Activated CD4-positive, alpha-beta T cell treated with anti-CD3 and anti-CD28 coated beads, Interleukin-2, amount 10 ng/mL, durations not matched to agents 24 days and 14 days (primary cell): ENCODE data around the gene FBXW12. TPM values are rescaled to one million over a fixed set of nuclear protein-coding genes. Genes with fewer than 3 reads are reported as not detected.

Experiments
- DNase-seq: peaks from one replicate; pipeline ENCODE4 v3.0.0; 2022
- H3K27ac Mint-ChIP-seq: one replicate; pipeline ENCODE4 v1.8.0; 2022; ENCODE audit warnings: mild to moderate bottlenecking, mixed read lengths
- H3K27me3 Mint-ChIP-seq: one replicate; pipeline ENCODE4 v1.8.0; 2022; ENCODE audit warnings: mixed read lengths
- H3K36me3 Mint-ChIP-seq: one replicate; pipeline ENCODE4 v1.8.0; 2022; ENCODE audit warnings: low read depth, mild to moderate bottlenecking, mixed read lengths
- H3K4me1 Mint-ChIP-seq: one replicate; pipeline ENCODE4 v1.8.0; 2021; ENCODE audit warnings: mixed read lengths
- H3K4me3 Mint-ChIP-seq: one replicate; pipeline ENCODE4 v1.8.0; 2022; ENCODE audit warnings: mild to moderate bottlenecking, moderate library complexity, mixed read lengths
- H3K9me3 Mint-ChIP-seq: one replicate; pipeline ENCODE4 v1.8.0; 2021; ENCODE audit warnings: mixed read lengths
- intact Hi-C: fragments of 100-400 bp; cut with micrococcal nuclease; formaldehyde crosslinking; loops from one replicate; pipeline ENCODE4 v1.15.1; 2023
- total RNA-seq: library from RNA; stranded (reverse); gene quantifications from 2 replicates; pipeline ENCODE4 v1.2.3, GENCODE V29; 2022

The FBXW12 gene
- total RNA-seq, 1 donor from 2014 or later: 0.14 TPM

- no peak overlapping the region for H3K4me3 Mint-ChIP-seq
- intact Hi-C loops: no loop called here
- no peaks in the 10 kb centered on the region for H3K36me3 Mint-ChIP-seq
- DNase-seq: no peak
- no peaks in the 10 kb centered on the region for H3K4me1 Mint-ChIP-seq
- H3K27ac Mint-ChIP-seq: no peak overlapping the region
- H3K27me3 Mint-ChIP-seq: no peaks in the 10 kb centered on the region
- no peaks in the 10 kb centered on the region for H3K9me3 Mint-ChIP-seq
Measured at GRCh38 chr3:48416546-48416945, 44.5 kb downstream of the FBXW12 start.

GRCh38 chr3:48417529-48418108, 45.6 kb downstream of the FBXW12 start:
- intact Hi-C loops: no loop called here
- H3K36me3 Mint-ChIP-seq: no peaks in the 10 kb centered on the region
- no peaks in the 10 kb centered on the region for H3K4me1 Mint-ChIP-seq
- no peak overlapping the region for H3K27ac Mint-ChIP-seq
- H3K4me3 Mint-ChIP-seq: no peak overlapping the region
- H3K9me3 Mint-ChIP-seq: no peaks in the 10 kb centered on the region
- no peaks in the 10 kb centered on the region for H3K27me3 Mint-ChIP-seq
- no peak for DNase-seq

GRCh38 chr3:48418140-48418539, 46.1 kb downstream of the FBXW12 start:
- no peak overlapping the region for H3K4me3 Mint-ChIP-seq

DNA sequence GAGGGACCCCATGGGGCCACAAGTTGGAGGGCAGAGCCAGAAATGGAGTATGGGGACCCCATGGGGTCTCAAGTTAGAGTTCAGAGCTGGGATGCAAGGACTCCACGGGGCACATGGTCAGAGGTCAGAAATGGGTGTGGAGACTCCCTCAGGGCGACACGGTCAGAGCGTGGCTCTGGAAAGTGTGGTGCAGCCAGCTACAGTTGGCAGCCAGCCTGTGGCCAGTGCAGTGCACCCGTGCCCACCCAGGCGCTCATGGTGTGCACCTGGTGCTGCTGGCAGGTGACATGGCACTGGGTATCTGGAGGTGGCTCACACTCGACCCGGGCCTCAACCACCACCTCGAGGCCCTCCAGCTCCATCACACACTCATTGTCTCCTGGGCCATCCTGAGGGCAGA, 46.6 kb downstream of the FBXW12 start:
- intact Hi-C loops: no loop called here
- Mint-ChIP-seq H3K4me1 (no peaks in the 10 kb centered on the region), H3K9me3 (no peaks in the 10 kb centered on the region), H3K27me3 (no peaks in the 10 kb centered on the region), H3K27ac (no peak overlapping the region), H3K36me3 (no peaks in the 10 kb centered on the region), H3K4me3 (no peak overlapping the region)
- no peak for DNase-seq

More at GRCh38 chr3:48418140-48418539, 46.1 kb downstream of the FBXW12 start:
- intact Hi-C loops: no loop called here
- Mint-ChIP-seq H3K36me3 (no peaks in the 10 kb centered on the region), H3K27me3 (no peaks in the 10 kb centered on the region), H3K9me3 (no peaks in the 10 kb centered on the region), H3K4me1 (no peaks in the 10 kb centered on the region), H3K27ac (no peak overlapping the region)
- DNase-seq: no peak

DNA sequence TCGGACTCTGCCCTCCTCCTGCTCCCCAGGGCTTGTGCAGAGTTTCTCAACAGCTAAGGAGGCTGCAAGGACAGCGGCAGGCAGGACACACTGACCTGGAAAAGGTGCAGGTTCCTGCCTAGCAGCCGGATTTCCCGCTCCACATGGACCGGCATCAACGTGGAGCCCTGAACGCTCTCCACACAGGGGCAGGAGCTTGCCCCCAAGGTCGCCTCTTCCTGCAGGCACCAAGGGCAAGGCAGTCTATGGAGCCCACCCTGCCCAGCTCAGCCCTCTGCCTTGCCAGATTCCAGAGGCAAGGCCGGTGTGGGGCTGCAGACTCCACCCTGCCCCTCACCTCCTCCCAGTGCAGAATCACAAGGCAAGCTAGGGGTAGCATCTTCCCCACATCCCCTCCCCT, 47.1 kb downstream of the FBXW12 start:
- no peak for DNase-seq
- H3K4me1 Mint-ChIP-seq: no peaks in the 10 kb centered on the region
- no peak overlapping the region for H3K27ac Mint-ChIP-seq
- no peaks in the 10 kb centered on the region for H3K27me3 Mint-ChIP-seq
- no peak overlapping the region for H3K4me3 Mint-ChIP-seq
- intact Hi-C loops: no loop called here
- H3K36me3 Mint-ChIP-seq: no peaks in the 10 kb centered on the region
- H3K9me3 Mint-ChIP-seq: no peaks in the 10 kb centered on the region

GRCh38 chr3:48419597-48419996, 47.6 kb downstream of the FBXW12 start:
- Mint-ChIP-seq H3K27ac (no peak overlapping the region), H3K36me3 (no peaks in the 10 kb centered on the region), H3K9me3 (no peaks in the 10 kb centered on the region), H3K4me1 (no peaks in the 10 kb centered on the region), H3K4me3 (no peak overlapping the region), H3K27me3 (no peaks in the 10 kb centered on the region)
- intact Hi-C loops: no loop called here
- DNase-seq: no peak

GRCh38 chr3:48420561-48420960, 48.5 kb downstream of the FBXW12 start:
- Mint-ChIP-seq H3K4me3 (no peak overlapping the region), H3K27ac (no peak overlapping the region), H3K36me3 (no peaks in the 10 kb centered on the region), H3K4me1 (peaks cover 2% of the 10 kb centered on the region), H3K9me3 (no peaks in the 10 kb centered on the region), H3K27me3 (no peaks in the 10 kb centered on the region)
- no peak for DNase-seq
- intact Hi-C loops: no loop called here

DNA sequence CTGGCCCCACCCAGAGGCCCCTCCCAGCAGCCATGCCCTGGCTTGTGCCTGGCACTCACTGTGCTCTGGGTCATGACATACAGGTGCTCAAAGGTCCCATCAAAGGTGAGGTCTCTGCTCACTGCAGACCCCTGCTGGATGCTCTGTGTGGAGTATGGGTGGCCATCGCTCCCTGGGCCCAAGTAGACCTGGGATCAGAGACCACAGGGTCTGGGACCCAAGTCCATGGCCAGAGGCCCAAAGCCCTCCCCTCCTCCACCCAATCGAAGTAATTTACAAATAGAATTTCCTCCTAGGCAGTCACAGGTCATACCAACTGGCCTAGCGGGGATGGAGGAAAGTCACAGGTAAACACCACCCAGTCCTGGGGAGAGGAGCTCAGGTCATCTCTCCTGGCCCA, 50.3 kb downstream of the FBXW12 start:
- Mint-ChIP-seq H3K9me3 (no peaks in the 10 kb centered on the region), H3K36me3 (no peaks in the 10 kb centered on the region), H3K4me3 (no peak overlapping the region), H3K27me3 (peaks cover 5% of the 10 kb centered on the region), H3K4me1 (peaks cover 2% of the 10 kb centered on the region), H3K27ac (no peak overlapping the region)
- DNase-seq: no peak
- intact Hi-C loops: no loop called here

- H3K27me3 Mint-ChIP-seq: peaks cover 9% of the 10 kb centered on the region
- H3K36me3 Mint-ChIP-seq: no peaks in the 10 kb centered on the region
- DNase-seq: no peak
- H3K27ac Mint-ChIP-seq: no peak overlapping the region
- H3K4me3 Mint-ChIP-seq: no peak overlapping the region
- intact Hi-C loops: no loop called here
- H3K9me3 Mint-ChIP-seq: no peaks in the 10 kb centered on the region
- H3K4me1 Mint-ChIP-seq: peaks cover 2% of the 10 kb centered on the region
Measured at GRCh38 chr3:48422681-48423080, 50.7 kb downstream of the FBXW12 start.

DNA sequence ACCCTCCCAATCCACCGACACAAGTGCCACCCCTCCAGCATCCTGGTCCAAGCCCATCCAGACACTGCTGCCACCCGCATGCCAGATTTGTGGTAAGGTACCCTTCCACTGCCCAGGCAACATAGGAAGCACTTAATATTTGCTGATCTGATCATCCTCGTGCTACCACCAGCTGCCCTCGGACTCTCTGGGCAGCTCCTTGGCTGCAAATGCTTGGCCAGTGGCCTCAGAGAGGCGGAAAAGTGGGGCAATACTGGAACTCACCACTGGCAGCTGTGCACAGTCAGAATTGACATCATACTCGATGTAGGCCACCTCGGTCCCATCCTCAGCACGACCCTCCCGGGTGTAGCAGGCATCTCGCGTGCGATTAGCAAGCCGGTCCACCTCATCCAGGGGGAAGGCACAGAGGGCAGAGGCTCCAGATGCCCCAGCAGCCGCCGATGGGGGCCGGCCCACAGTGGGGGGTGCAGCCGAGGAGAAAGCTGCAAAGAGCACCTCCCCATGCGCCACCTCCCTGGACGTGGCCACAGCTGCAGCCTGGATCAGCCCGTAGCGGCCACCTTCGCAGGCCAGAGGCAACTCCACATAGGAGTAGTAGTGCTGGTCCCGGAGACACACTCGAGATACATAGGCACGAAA, 51.3 kb downstream of the FBXW12 start:
- H3K27ac Mint-ChIP-seq: no peak overlapping the region
- H3K9me3 Mint-ChIP-seq: no peaks in the 10 kb centered on the region

GRCh38 chr3:48423883-48424695, 52.1 kb downstream of the FBXW12 start:
- Mint-ChIP-seq H3K27me3 (peaks cover 18% of the 10 kb centered on the region), H3K27ac (no peak overlapping the region), H3K4me3 (no peak overlapping the region), H3K36me3 (no peaks in the 10 kb centered on the region), H3K9me3 (no peaks in the 10 kb centered on the region), H3K4me1 (peaks cover 2% of the 10 kb centered on the region)
- DNase-seq: no peak
- intact Hi-C loops: no loop called here

More for the DNA sequence above, 51.3 kb downstream of the FBXW12 start:
- peaks cover 16% of the 10 kb centered on the region for H3K27me3 Mint-ChIP-seq
- no peak for DNase-seq
- no peaks in the 10 kb centered on the region for H3K36me3 Mint-ChIP-seq
- intact Hi-C loops: no loop called here
- no peak overlapping the region for H3K4me3 Mint-ChIP-seq
- H3K4me1 Mint-ChIP-seq: peaks cover 2% of the 10 kb centered on the region

DNA sequence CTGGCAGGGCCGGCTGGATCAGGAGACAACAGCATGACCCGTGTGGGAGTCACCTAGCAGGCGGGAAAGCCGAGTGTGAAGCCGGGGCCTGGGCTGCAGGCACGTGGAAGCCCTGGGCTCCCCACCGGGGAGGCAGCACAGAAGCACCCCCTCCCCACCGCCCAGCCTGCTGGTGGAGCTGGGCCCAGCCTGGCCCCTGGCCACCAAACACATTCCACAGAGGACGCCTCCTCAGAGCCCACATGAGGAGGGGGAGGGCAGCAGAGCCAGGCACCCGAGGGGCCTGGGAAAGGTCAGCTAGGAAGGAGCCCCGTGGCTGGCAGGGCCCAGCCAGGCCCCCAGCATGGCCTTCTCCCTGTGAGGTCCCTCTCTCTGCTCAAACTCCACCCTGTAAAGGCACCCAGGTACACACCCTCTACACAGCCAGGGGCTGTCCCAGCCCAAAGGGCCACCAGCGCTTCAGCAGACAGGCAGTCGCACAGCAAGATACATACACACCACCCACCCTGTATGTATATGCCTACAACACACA, 53.3 kb downstream of the FBXW12 start:
- Mint-ChIP-seq H3K9me3 (no peaks in the 10 kb centered on the region), H3K4me3 (no peak overlapping the region), H3K36me3 (no peaks in the 10 kb centered on the region), H3K27ac (no peak overlapping the region), H3K27me3 (peaks cover 20% of the 10 kb centered on the region), H3K4me1 (peaks cover 5% of the 10 kb centered on the region)
- no peak for DNase-seq
- intact Hi-C loops: no loop called here

DNA sequence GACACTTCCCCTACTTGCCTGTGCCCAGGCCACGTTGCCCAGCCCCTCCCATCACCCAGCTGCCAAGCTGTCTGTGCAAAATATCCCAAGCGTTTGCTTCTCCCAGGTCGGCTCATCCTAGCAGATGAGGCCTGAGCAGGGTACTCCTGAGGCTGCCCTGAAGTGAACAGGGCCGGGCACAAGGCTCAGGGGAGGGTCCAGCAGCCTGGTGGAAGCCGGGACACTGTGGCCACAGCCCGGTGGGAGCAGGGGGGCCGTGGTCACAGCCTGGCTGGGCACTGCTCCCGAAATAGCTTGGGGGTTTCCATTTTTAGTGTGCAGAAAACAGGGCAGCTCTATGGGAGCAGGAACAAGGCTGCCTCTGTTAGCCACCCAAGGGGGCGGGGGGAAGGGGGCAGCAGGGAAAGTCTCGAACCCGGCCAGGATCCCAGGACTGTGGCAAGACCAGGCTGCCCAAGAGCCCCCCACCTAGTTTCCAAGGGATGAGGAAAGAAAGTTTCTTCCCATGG, 54.4 kb downstream of the FBXW12 start:
- H3K9me3 Mint-ChIP-seq: no peaks in the 10 kb centered on the region
- H3K27ac Mint-ChIP-seq: no peak overlapping the region
- intact Hi-C loops: no loop called here
- H3K4me1 Mint-ChIP-seq: peaks cover 15% of the 10 kb centered on the region
- peaks cover 7% of the 10 kb centered on the region for H3K36me3 Mint-ChIP-seq
- H3K27me3 Mint-ChIP-seq: peaks cover 20% of the 10 kb centered on the region
- no peak overlapping the region for H3K4me3 Mint-ChIP-seq
- DNase-seq: no peak
